Uterus (tissue), 4 donors: ENCODE measurements around the gene GSX1. TPM values are rescaled to one million over a fixed set of nuclear protein-coding genes. Genes with fewer than 3 reads are reported as not detected.

Source experiments
- DNase-seq, 2 donors: peaks; one replicate each; pipeline ENCODE4 v3.0.0-alpha.2; 2019 to 2020
- H3K27ac ChIP-seq, 2 donors: fragments of 200-600 bp; sonication (generic); 1 replicate in 1 of 2; 2 replicates in 1 of 2; pipeline ENCODE4 v1.5.1; 2016 to 2018
- H3K27me3 ChIP-seq, 2 donors: fragments of 200-600 bp; sonication (generic); one replicate each; pipeline ENCODE4 v1.5.1; 2018 to 2019; ENCODE audit warnings: control low read depth in 1 of 2
- H3K36me3 ChIP-seq, 2 donors: fragments of 200-600 bp; sonication (generic); one replicate each; pipeline ENCODE4 v1.5.1; 2019; ENCODE audit warnings: control low read depth in 1 of 2
- H3K4me1 ChIP-seq, 2 donors: fragments of 200-600 bp; sonication (generic); one replicate each; pipeline ENCODE4 v1.5.1; 2018 to 2019; ENCODE audit warnings: control low read depth in 1 of 2
- H3K4me3 ChIP-seq, 2 donors: fragments of 200-600 bp; sonication (generic); 1 replicate in 1 of 2; 2 replicates in 1 of 2; pipeline ENCODE4 v1.5.1; 2018 to 2019; ENCODE audit warnings: mild to moderate bottlenecking in 1 of 2
- H3K9me3 ChIP-seq, 2 donors: fragments of 200-600 bp; sonication (generic); one replicate each; pipeline ENCODE4 v1.5.1; 2019; ENCODE audit warnings: control low read depth in 1 of 2
- CTCF ChIP-seq, 4 experiments: fragments of 200-600 bp in 2 of 4; fragments of 450-650 bp in 2 of 4; sonication (generic) in 2 of 4; IDR thresholded peaks; one replicate each; pipeline ENCODE4 v1.5.1; 2016 to 2019; ENCODE audit warnings: antibody characterized with exemption in 4 of 4, mild to moderate bottlenecking in 2 of 4, moderate library complexity in 1 of 4
- POLR2A ChIP-seq, 2 donors: fragments of 450-650 bp; IDR thresholded peaks; one replicate each; pipeline ENCODE4 v1.6.1; 2016; ENCODE audit warnings: antibody characterized with exemption in 2 of 2, mild to moderate bottlenecking in 1 of 2, moderate library complexity in 1 of 2
- intact Hi-C: fragments of 100-400 bp; cut with DNase I; formaldehyde crosslinking; loops from one replicate; pipeline ENCODE4 v1.15.1; 2023; ENCODE audit warnings: low total_unique reads
- total RNA-seq, 4 donors: library from RNA; depleted of rRNA in 3 of 4; stranded (reverse); fragments of >200 nt in 3 of 4; gene quantifications; one replicate each; pipeline versions ENCODE4 v1.1.0 to v1.2.4, GENCODE V29; 2014 to 2023
- donor health status: DM: yes; HTN: yes; CAD: no.

GSX1 gene
- total RNA-seq, 4 donors from 2014 or later: not detected

GRCh38 chr13:27775943-27776342 is 16.3 kb upstream of the GSX1 start:
- intact Hi-C loops: no loop called here
- no peaks in the 10 kb centered on the region for H3K9me3 ChIP-seq
- no peaks in the 10 kb centered on the region for H3K4me1 ChIP-seq
- no peaks in the 10 kb centered on the region for H3K27me3 ChIP-seq
- TF ChIP-seq POLR2A (IDR thresholded peaks at IDR 0.05) (no peak), CTCF (IDR thresholded peaks at IDR 0.05) (no peak)
- H3K36me3 ChIP-seq: no peaks in the 10 kb centered on the region
- no peak overlapping the region for H3K27ac ChIP-seq
- DNase-seq: no peak
- H3K4me3 ChIP-seq: no peak overlapping the region

GRCh38 chr13:27782151-27782550 is 10.1 kb upstream of the GSX1 start:
- Histone ChIP-seq H3K4me1 (no peaks in the 10 kb centered on the region), H3K36me3 (no peaks in the 10 kb centered on the region), H3K27me3 (no peaks in the 10 kb centered on the region), H3K27ac (no peak overlapping the region), H3K9me3 (no peaks in the 10 kb centered on the region), H3K4me3 (no peak overlapping the region)
- DNase-seq: no peak
- intact Hi-C loops: no loop called here
- TF ChIP-seq POLR2A (IDR thresholded peaks at IDR 0.05) (no peak), CTCF (IDR thresholded peaks at IDR 0.05) (no peak)

GRCh38 chr13:27783111-27783510 is 9.2 kb upstream of the GSX1 start:
- intact Hi-C loops: no loop called here
- H3K4me3 ChIP-seq: no peak overlapping the region
- H3K9me3 ChIP-seq: no peaks in the 10 kb centered on the region
- no peaks in the 10 kb centered on the region for H3K27me3 ChIP-seq
- no peak overlapping the region for H3K27ac ChIP-seq
- TF ChIP-seq POLR2A (IDR thresholded peaks at IDR 0.05) (no peak), CTCF (IDR thresholded peaks at IDR 0.05) (no peak)
- H3K36me3 ChIP-seq: no peaks in the 10 kb centered on the region
- H3K4me1 ChIP-seq: no peaks in the 10 kb centered on the region
- DNase-seq: no peak

- no peaks in the 10 kb centered on the region for H3K9me3 ChIP-seq
- peaks cover 0 to 4% of the 10 kb centered on the region in 2 donors for H3K4me1 ChIP-seq
- H3K36me3 ChIP-seq: no peaks in the 10 kb centered on the region
- DNase-seq: no peak
- intact Hi-C loops: no loop called here
- TF ChIP-seq POLR2A (IDR thresholded peaks at IDR 0.05) (no peak), CTCF (IDR thresholded peaks at IDR 0.05) (no peak)
- H3K27me3 ChIP-seq: peaks cover 15 to 40% of the 10 kb centered on the region in 2 donors
- H3K27ac ChIP-seq: no peak overlapping the region
- no peak overlapping the region for H3K4me3 ChIP-seq
Observed at GRCh38 chr13:27788271-27788670, 4.0 kb upstream of the GSX1 start.

GRCh38 chr13:27789153-27789494 is 3.2 kb upstream of the GSX1 start:
- no peaks in the 10 kb centered on the region for H3K9me3 ChIP-seq
- H3K4me3 ChIP-seq: no peak overlapping the region
- peaks cover 15 to 49% of the 10 kb centered on the region in 2 donors for H3K27me3 ChIP-seq
- intact Hi-C loops: no loop called here
- peaks cover 0 to 4% of the 10 kb centered on the region in 2 donors for H3K4me1 ChIP-seq
- no peaks in the 10 kb centered on the region for H3K36me3 ChIP-seq
- no peak overlapping the region for H3K27ac ChIP-seq
- DNase-seq: no peak
- TF ChIP-seq CTCF (IDR thresholded peaks at IDR 0.05) (no peak), POLR2A (IDR thresholded peaks at IDR 0.05) (no peak)
